Hepatocyte (in vitro differentiated cells): Measurements from ENCODE around the gene SGCA. TPM values are rescaled to one million over a fixed set of nuclear protein-coding genes. Genes with fewer than 3 reads are reported as not detected.

ENCODE experiments used
- DNase-seq: peaks from one replicate; pipeline ENCODE4 v3.0.0-alpha.2; 2016; ENCODE audit warnings: low spot score
- H2AFZ ChIP-seq: fragments of 200-600 bp; sonication (generic); 2 replicates; pipeline ENCODE4 v1.6.0; 2016; ENCODE audit warnings: antibody characterized with exemption, mild to moderate bottlenecking
- H3K27ac ChIP-seq: fragments of 200-600 bp; sonication (generic); 2 replicates; pipeline ENCODE4 v1.5.1; 2016; ENCODE audit warnings: mild to moderate bottlenecking
- H3K27me3 ChIP-seq: fragments of 200-600 bp; sonication (generic); 2 replicates; pipeline ENCODE4 v1.6.1; 2016
- H3K36me3 ChIP-seq: fragments of 200-600 bp; sonication (generic); replicated peaks from 2 replicates; pipeline ENCODE4 v1.5.1; 2016; ENCODE audit warnings: low read depth; ENCODE audit not compliant: insufficient read depth
- H3K4me1 ChIP-seq: fragments of 200-600 bp; sonication (generic); 2 replicates; pipeline ENCODE4 v1.5.1; 2016; ENCODE audit warnings: mild to moderate bottlenecking, moderate library complexity; ENCODE audit not compliant: insufficient read depth
- H3K4me2 ChIP-seq: fragments of 200-600 bp; sonication (generic); 2 replicates; pipeline ENCODE4 v1.6.0; 2016
- H3K4me3 ChIP-seq: fragments of 200-600 bp; sonication (generic); 2 replicates; pipeline ENCODE4 v1.5.1; 2016; ENCODE audit warnings: mild to moderate bottlenecking
- H3K79me2 ChIP-seq: fragments of 200-600 bp; sonication (generic); 2 replicates; pipeline ENCODE4 v1.6.0; 2017; ENCODE audit warnings: mild to moderate bottlenecking
- H3K9me2 ChIP-seq: fragments of 200-600 bp; sonication (generic); replicated peaks from 2 replicates; pipeline ENCODE4 v1.6.0; 2017; ENCODE audit warnings: mild to moderate bottlenecking; ENCODE audit not compliant: insufficient read depth
- H3K9me3 ChIP-seq: fragments of 200-600 bp; sonication (generic); 2 replicates; pipeline ENCODE4 v1.5.1; 2016; ENCODE audit warnings: low read depth, mild to moderate bottlenecking
- H4K20me1 ChIP-seq: fragments of 200-600 bp; sonication (generic); 2 replicates; pipeline ENCODE4 v1.6.0; 2016; ENCODE audit warnings: mild to moderate bottlenecking; ENCODE audit not compliant: insufficient read depth, poor library complexity, severe bottlenecking
- CTCF ChIP-seq: fragments of 200-600 bp; sonication (generic); IDR thresholded peaks from 2 replicates; pipeline ENCODE4 v1.5.1; 2016; ENCODE audit warnings: antibody characterized with exemption, mild to moderate bottlenecking; ENCODE audit not compliant: poor library complexity
- EZH2 ChIP-seq: fragments of 200-600 bp; sonication (generic); IDR thresholded peaks from 2 replicates; pipeline ENCODE4 v1.6.1; 2016; ENCODE audit warnings: antibody characterized with exemption, mild to moderate bottlenecking, borderline replicate concordance
- EZH2phosphoT487 ChIP-seq: fragments of 200-600 bp; sonication (generic); IDR thresholded peaks from one replicate; pipeline ENCODE4 v1.6.1; 2018; ENCODE audit warnings: antibody characterized with exemption, mild to moderate bottlenecking, low read depth, moderate library complexity; ENCODE audit not compliant: unreplicated experiment, severe bottlenecking
- WGBS: methylation state at CpG from one replicate; pipeline ENCODE4 v1.1.6; 2016; ENCODE audit warnings: low lambda C conversion rate; ENCODE audit errors: missing lambda C conversion rate; 5-methylcytosine and 5-hydroxymethylcytosine counted together
- polyA plus RNA-seq: library from polyadenylated mRNA; unstranded; fragments of >200 nt; fragmentation: Nextera tagmentation; extraction: Ambion mirVana; gene quantifications from 2 replicates; pipeline ENCODE4 v1.2.1, GENCODE V29; 2016
- total RNA-seq: library from RNA; depleted of rRNA; stranded (reverse); fragments of >200 nt; gene quantifications from 2 replicates; pipeline ENCODE4 v1.2.3, GENCODE V29; 2014

The SGCA gene
- total and polyA plus RNA-seq, 2 experiments from 2014 or later, result 0.37 to 2.2 TPM

DNA sequence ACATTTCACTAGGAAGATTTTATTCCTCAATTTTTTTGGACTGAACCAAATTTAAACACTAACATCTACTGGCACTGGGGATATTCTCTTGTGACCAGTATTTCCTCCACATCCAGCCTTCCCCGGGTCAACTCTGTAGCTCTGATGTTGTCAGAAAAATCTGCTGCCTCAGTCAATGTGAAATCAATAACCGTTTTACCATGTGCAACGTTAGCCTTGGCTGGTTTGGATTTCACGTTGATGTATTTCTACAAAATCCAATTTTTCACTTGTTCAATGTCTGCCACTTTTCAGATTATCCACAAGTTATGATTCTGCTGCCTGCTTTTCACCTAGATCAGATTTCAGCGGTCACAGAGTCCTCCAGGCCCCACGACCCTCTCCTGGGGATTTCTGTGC is 7.1 kb downstream of the SGCA start:
- peaks cover 35% of the 10 kb centered on the region for H3K4me1 ChIP-seq

GRCh38 chr17:50173335-50173941 is 7.6 kb downstream of the SGCA start:
- Histone ChIP-seq H2AFZ (no peak overlapping the region), H3K4me3 (no peak overlapping the region), H3K27me3 (no peaks in the 10 kb centered on the region), H3K9me2 (no peaks in the 10 kb centered on the region), H3K9me3 (no peaks in the 10 kb centered on the region), H3K27ac (peak overlapping the region; percentile 83), H3K36me3 (no peaks in the 10 kb centered on the region), H3K4me2 (peak overlapping the region; percentile 27), H4K20me1 (no peaks in the 10 kb centered on the region), H3K4me1 (peaks cover 40% of the 10 kb centered on the region), H3K79me2 (no peaks in the 10 kb centered on the region)
- DNase-seq, result no peak
- TF ChIP-seq CTCF, result no peak
- no peak for TF ChIP-seq EZH2phosphoT487
- no peak for TF ChIP-seq EZH2
- WGBS, result 47% methylated on average over 10 of the region's 10 CpGs

More for the DNA sequence above, 7.1 kb downstream of the SGCA start:
- H3K4me3 ChIP-seq, result no peak overlapping the region
- H3K36me3 ChIP-seq, result no peaks in the 10 kb centered on the region
- 58% methylated on average over 6 of the region's 6 CpGs for WGBS
- H3K27ac ChIP-seq, result peak overlapping the region; percentile 83
- no peaks in the 10 kb centered on the region for H3K27me3 ChIP-seq
- TF ChIP-seq EZH2phosphoT487 (no peak), CTCF (no peak), EZH2 (no peak)
- DNase-seq, result no peak
- H2AFZ ChIP-seq, result no peak overlapping the region
- no peaks in the 10 kb centered on the region for H3K9me3 ChIP-seq
- no peaks in the 10 kb centered on the region for H4K20me1 ChIP-seq
- peak overlapping the region; percentile 27 for H3K4me2 ChIP-seq
- no peaks in the 10 kb centered on the region for H3K79me2 ChIP-seq
- H3K9me2 ChIP-seq, result no peaks in the 10 kb centered on the region

GRCh38 chr17:50174444-50174843 is 8.6 kb downstream of the SGCA start:
- Histone ChIP-seq H3K4me1 (peaks cover 47% of the 10 kb centered on the region), H3K79me2 (no peaks in the 10 kb centered on the region), H3K9me2 (no peaks in the 10 kb centered on the region), H3K27ac (peak overlapping the region; percentile 83), H3K9me3 (no peaks in the 10 kb centered on the region), H3K4me3 (no peak overlapping the region), H3K36me3 (no peaks in the 10 kb centered on the region), H3K27me3 (no peaks in the 10 kb centered on the region), H2AFZ (no peak overlapping the region), H3K4me2 (no peak overlapping the region), H4K20me1 (no peaks in the 10 kb centered on the region)
- no peak for TF ChIP-seq EZH2
- TF ChIP-seq EZH2phosphoT487, result no peak
- no peak for TF ChIP-seq CTCF
- 82% methylated on average over 6 of the region's 6 CpGs for WGBS
- no peak for DNase-seq
